Measurements from ENCODE around the gene FGF11. TPM values are rescaled to one million over a fixed set of nuclear protein-coding genes. Genes with fewer than 3 reads are reported as not detected.

The FGF11 gene
- total and polyA plus RNA-seq, 2 of the 13 experiments (the other 11 are each of a cell fraction or from before 2014, with no cell fraction given): 0.20 to 7.6 TPM

GRCh38 chr17:7479213-7480088 is 40.1 kb downstream of the FGF11 start, which contains the start of gene ZBTB4 (continued):
- TF ChIP-seq ZNF431 (CRISPR knock-in tag; IDR thresholded peaks at IDR 0.05; ENCODE audit: borderline replicate concordance, low read depth) (no peak), HOXA5 (CRISPR knock-in tag; IDR thresholded peaks at IDR 0.05) (no peak), ZBTB7A (CRISPR knock-in tag; IDR thresholded peaks at IDR 0.05) (peak; percentile 91; the same call in 1 of the 2 replicates), ZFAT (CRISPR knock-in tag; conservative IDR thresholded peaks at IDR 0.05) (no peak), THAP11 (CRISPR knock-in tag; IDR thresholded peaks at IDR 0.05) (peak; percentile 24), KDM5A (IDR thresholded peaks at IDR 0.05; ENCODE audit: borderline replicate concordance, low read length) (0 out of 2 replicates have a peak, but pooled peaks have one; percentile 24), TCF7 (IDR thresholded peaks at IDR 0.05; ENCODE audit: low read depth) (peak; percentile 30; the same call in 1 of the 2 replicates), SRSF4 (IDR thresholded peaks at IDR 0.05; ENCODE audit: low read depth, low read length, poor library complexity, severe bottlenecking) (no peak), ZNF564 (CRISPR knock-in tag; IDR thresholded peaks at IDR 0.05) (peak; percentile 33; the same call in 1 of the 2 replicates), ZSCAN21 (CRISPR knock-in tag; IDR thresholded peaks at IDR 0.05; ENCODE audit: borderline replicate concordance) (peak; percentile 54; the same call in 1 of the 2 replicates), ZNF235 (CRISPR knock-in tag; IDR thresholded peaks at IDR 0.05; ENCODE audit: borderline replicate concordance) (peak; percentile 73; the same call in 1 of the 2 replicates), EEA1 (CRISPR knock-in tag; IDR thresholded peaks at IDR 0.05; ENCODE audit: borderline replicate concordance) (0 out of 2 replicates have a peak, but pooled peaks have one; percentile 11), NR2F6 (IDR thresholded peaks at IDR 0.05) (no peak), NR2F6 (CRISPR knock-in tag; IDR thresholded peaks at IDR 0.05) (peak; percentile 18; the same call in 1 of the 2 replicates), ZNF687 (CRISPR knock-in tag; IDR thresholded peaks at IDR 0.05) (peak; percentile 62)
- TF ChIP-seq, protein P1, sequence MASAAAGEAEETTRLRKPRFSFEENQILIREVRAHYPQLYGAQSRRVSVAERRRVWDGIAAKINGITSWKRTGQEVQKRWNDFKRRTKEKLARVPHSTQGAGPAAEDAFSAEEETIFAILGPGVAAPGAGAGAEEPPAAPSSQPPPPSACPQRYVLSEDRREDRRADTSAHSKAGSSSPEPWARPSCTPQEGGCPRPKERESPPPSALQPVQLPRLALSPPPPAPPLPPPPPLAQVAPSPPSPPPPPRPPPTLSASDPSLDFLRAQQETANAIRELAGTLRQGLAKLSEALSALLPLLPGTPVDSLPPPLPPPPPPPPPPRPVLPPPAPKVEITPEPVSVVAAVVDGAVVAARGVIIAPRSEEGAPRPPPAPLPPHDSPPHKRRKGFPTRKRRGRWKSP (CRISPR knock-in tag; IDR thresholded peaks at IDR 0.05): peak; percentile 91; the same call in 1 of the 2 replicates
- TF ChIP-seq, protein P2, sequence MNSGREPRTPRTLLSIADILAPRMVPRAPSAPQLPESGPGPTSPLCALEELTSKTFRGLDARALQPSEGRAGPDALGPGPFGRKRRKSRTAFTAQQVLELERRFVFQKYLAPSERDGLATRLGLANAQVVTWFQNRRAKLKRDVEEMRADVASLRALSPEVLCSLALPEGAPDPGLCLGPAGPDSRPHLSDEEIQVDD (CRISPR knock-in tag; IDR thresholded peaks at IDR 0.05; ENCODE audit: borderline replicate concordance): no peak
- TF ChIP-seq, protein P3, sequence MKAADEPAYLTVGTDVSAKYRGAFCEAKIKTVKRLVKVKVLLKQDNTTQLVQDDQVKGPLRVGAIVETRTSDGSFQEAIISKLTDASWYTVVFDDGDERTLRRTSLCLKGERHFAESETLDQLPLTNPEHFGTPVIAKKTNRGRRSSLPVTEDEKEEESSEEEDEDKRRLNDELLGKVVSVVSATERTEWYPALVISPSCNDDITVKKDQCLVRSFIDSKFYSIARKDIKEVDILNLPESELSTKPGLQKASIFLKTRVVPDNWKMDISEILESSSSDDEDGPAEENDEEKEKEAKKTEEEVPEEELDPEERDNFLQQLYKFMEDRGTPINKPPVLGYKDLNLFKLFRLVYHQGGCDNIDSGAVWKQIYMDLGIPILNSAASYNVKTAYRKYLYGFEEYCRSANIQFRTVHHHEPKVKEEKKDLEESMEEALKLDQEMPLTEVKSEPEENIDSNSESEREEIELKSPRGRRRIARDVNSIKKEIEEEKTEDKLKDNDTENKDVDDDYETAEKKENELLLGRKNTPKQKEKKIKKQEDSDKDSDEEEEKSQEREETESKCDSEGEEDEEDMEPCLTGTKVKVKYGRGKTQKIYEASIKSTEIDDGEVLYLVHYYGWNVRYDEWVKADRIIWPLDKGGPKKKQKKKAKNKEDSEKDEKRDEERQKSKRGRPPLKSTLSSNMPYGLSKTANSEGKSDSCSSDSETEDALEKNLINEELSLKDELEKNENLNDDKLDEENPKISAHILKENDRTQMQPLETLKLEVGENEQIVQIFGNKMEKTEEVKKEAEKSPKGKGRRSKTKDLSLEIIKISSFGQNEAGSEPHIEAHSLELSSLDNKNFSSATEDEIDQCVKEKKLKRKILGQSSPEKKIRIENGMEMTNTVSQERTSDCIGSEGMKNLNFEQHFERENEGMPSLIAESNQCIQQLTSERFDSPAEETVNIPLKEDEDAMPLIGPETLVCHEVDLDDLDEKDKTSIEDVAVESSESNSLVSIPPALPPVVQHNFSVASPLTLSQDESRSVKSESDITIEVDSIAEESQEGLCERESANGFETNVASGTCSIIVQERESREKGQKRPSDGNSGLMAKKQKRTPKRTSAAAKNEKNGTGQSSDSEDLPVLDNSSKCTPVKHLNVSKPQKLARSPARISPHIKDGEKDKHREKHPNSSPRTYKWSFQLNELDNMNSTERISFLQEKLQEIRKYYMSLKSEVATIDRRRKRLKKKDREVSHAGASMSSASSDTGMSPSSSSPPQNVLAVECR (CRISPR knock-in tag; IDR thresholded peaks at IDR 0.05; ENCODE audit: borderline replicate concordance): peak; percentile 53

All from HepG2 (cell line).